OCI-LY1 (cell line): ENCODE data around the gene RNF111.

Source experiments
- H2AFZ ChIP-seq: fragments of 200-600 bp; sonication (generic), shearing (Covaris generic); 2 replicates; pipeline ENCODE4 v1.6.0; 2014; ENCODE audit warnings: antibody characterized with exemption, mild to moderate bottlenecking, low read length
- H3F3A ChIP-seq: fragments of 200-600 bp; sonication (generic), shearing (Covaris generic); 2 replicates; pipeline ENCODE4 v1.6.0; 2014; ENCODE audit warnings: mild to moderate bottlenecking, antibody characterized with exemption, low read length, moderate library complexity; ENCODE audit not compliant: insufficient read depth
- H3K27ac ChIP-seq: fragments of 200-600 bp; sonication (generic); 2 replicates; pipeline ENCODE4 v1.5.1; 2014; ENCODE audit warnings: low read length, mixed run types, mild to moderate bottlenecking, low read depth; ENCODE audit not compliant: poor library complexity, severe bottlenecking
- H3K27me3 ChIP-seq: fragments of 200-600 bp; sonication (generic); 2 replicates; pipeline ENCODE4 v1.6.0; 2014; ENCODE audit warnings: antibody characterized with exemption, mild to moderate bottlenecking, low read length, moderate library complexity; ENCODE audit not compliant: insufficient read depth
- H3K36me3 ChIP-seq: fragments of 200-600 bp; sonication (generic); 2 replicates; pipeline ENCODE4 v1.6.1; 2014; ENCODE audit warnings: mild to moderate bottlenecking, antibody characterized with exemption, low read length, moderate library complexity, mixed read lengths; ENCODE audit not compliant: insufficient read depth
- H3K4me1 ChIP-seq: fragments of 200-600 bp; sonication (generic); 2 replicates; pipeline ENCODE4 v1.5.1; 2014; ENCODE audit warnings: mild to moderate bottlenecking, low read length, moderate library complexity; ENCODE audit not compliant: insufficient read depth, severe bottlenecking
- H3K4me2 ChIP-seq: fragments of 200-600 bp; sonication (generic), shearing (Covaris generic); 2 replicates; pipeline ENCODE4 v1.6.1; 2014; ENCODE audit warnings: low read length
- H3K4me3 ChIP-seq: fragments of 200-600 bp; sonication (generic); 2 replicates; pipeline ENCODE4 v1.5.1; 2014; ENCODE audit warnings: low read length, low read depth, mild to moderate bottlenecking, mixed read lengths; ENCODE audit not compliant: poor library complexity, severe bottlenecking
- H3K79me2 ChIP-seq: fragments of 200-600 bp; shearing (Covaris generic); 2 replicates; pipeline ENCODE4 v1.6.1; 2016; ENCODE audit warnings: mixed run types, low read length, mixed read lengths; ENCODE audit not compliant: insufficient read depth
- H3K9ac ChIP-seq: fragments of 200-600 bp; sonication (generic), shearing (Covaris generic); 2 replicates; pipeline ENCODE4 v1.6.1; 2014; ENCODE audit warnings: mild to moderate bottlenecking, low read length, mixed read lengths
- H3K9me2 ChIP-seq: fragments of 200-600 bp; sonication (generic), shearing (Covaris generic); 2 replicates; pipeline ENCODE4 v1.6.1; 2014; ENCODE audit warnings: low read depth, mild to moderate bottlenecking, low read length, mixed read lengths
- H3K9me3 ChIP-seq: fragments of 200-600 bp; shearing (Covaris generic); 2 replicates; pipeline ENCODE4 v1.6.1; 2014; ENCODE audit warnings: low read length, mixed read lengths
- H4K20me1 ChIP-seq: fragments of 200-600 bp; sonication (generic), shearing (Covaris generic); 2 replicates; pipeline ENCODE4 v1.6.0; 2016; ENCODE audit warnings: mild to moderate bottlenecking, low read length; ENCODE audit not compliant: insufficient read depth
- CTCF ChIP-seq: fragments of 200-600 bp; sonication (generic), shearing (Covaris generic); IDR thresholded peaks from 2 replicates; pipeline ENCODE4 v1.5.1; 2017; ENCODE audit warnings: mild to moderate bottlenecking, antibody characterized with exemption, low read length, moderate library complexity, mixed read lengths
- EZH2 ChIP-seq: fragments of 200-600 bp; sonication (generic), shearing (Covaris generic); IDR thresholded peaks from 2 replicates; pipeline ENCODE4 v1.8.0; 2017; ENCODE audit warnings: borderline replicate concordance, mixed run types, mild to moderate bottlenecking, antibody characterized with exemption, low read length, moderate library complexity, mixed read lengths

Gene RNF111

DNA sequence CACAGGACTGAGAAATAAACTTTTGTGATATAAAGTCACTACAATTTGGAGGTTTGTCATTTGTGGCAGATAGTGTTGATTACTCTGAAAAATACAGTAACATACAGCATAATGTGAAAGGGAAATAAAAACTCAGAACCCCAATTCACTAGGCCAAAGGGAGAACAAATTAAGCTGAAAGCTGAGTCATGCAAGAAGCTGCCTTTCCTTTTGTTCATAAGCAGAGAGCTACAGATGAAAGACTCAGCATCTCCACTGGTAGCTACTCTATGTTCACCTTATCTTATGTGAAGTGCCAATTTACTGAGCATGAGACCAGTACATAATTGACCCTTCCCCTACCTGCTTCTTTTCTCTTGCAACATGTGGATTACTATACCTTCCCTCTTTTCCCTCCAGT, 34.7 kb upstream of the RNF111 start:
- Histone ChIP-seq H3F3A (no peaks in the 10 kb centered on the region), H4K20me1 (no peaks in the 10 kb centered on the region), H3K9ac (no peak overlapping the region), H3K27me3 (no peaks in the 10 kb centered on the region), H3K4me3 (no peak overlapping the region), H3K4me1 (peaks cover 3% of the 10 kb centered on the region), H3K27ac (no peak overlapping the region), H3K36me3 (no peaks in the 10 kb centered on the region), H3K79me2 (no peaks in the 10 kb centered on the region), H3K9me2 (no peaks in the 10 kb centered on the region), H2AFZ (no peak overlapping the region), H3K4me2 (no peak overlapping the region), H3K9me3 (no peaks in the 10 kb centered on the region)
- TF ChIP-seq EZH2, result no peak
- no peak for TF ChIP-seq CTCF

- H3K4me3 ChIP-seq, result no peak overlapping the region
- H3K27me3 ChIP-seq, result no peaks in the 10 kb centered on the region
- no peak overlapping the region for H2AFZ ChIP-seq
- no peak overlapping the region for H3K9ac ChIP-seq
- no peak overlapping the region for H3K27ac ChIP-seq
- H4K20me1 ChIP-seq, result no peaks in the 10 kb centered on the region
- TF ChIP-seq EZH2 (no peak), CTCF (peak; percentile 94)
- H3K9me2 ChIP-seq, result no peaks in the 10 kb centered on the region
- H3K4me2 ChIP-seq, result no peak overlapping the region
- H3K9me3 ChIP-seq, result no peaks in the 10 kb centered on the region
- H3K79me2 ChIP-seq, result no peaks in the 10 kb centered on the region
- peaks cover 3% of the 10 kb centered on the region for H3K4me1 ChIP-seq
- no peaks in the 10 kb centered on the region for H3F3A ChIP-seq
- H3K36me3 ChIP-seq, result no peaks in the 10 kb centered on the region
Observed at GRCh38 chr15:58957101-58957973, 30.1 kb upstream of the RNF111 start.

GRCh38 chr15:58958811-58959210, 28.7 kb upstream of the RNF111 start:
- Histone ChIP-seq H3K9me3 (no peaks in the 10 kb centered on the region), H4K20me1 (no peaks in the 10 kb centered on the region), H3K27me3 (no peaks in the 10 kb centered on the region), H3K36me3 (no peaks in the 10 kb centered on the region), H3K9me2 (no peaks in the 10 kb centered on the region), H3K4me3 (no peak overlapping the region), H3F3A (no peaks in the 10 kb centered on the region), H3K4me1 (peaks cover 3% of the 10 kb centered on the region), H2AFZ (no peak overlapping the region), H3K9ac (no peak overlapping the region), H3K79me2 (no peaks in the 10 kb centered on the region), H3K27ac (no peak overlapping the region), H3K4me2 (no peak overlapping the region)
- TF ChIP-seq EZH2 (no peak), CTCF (no peak)
